LNCaP clone FGC (cell line): ENCODE results near the gene CRADD.

Source experiments
- DNase-seq: peaks from one replicate; pipeline ENCODE4 v3.0.0-alpha.2; 2011; ENCODE audit warnings: low read depth
- H3K4me3 ChIP-seq: 2 replicates; pipeline ENCODE4 v1.5.1; 2011; ENCODE audit warnings: mild to moderate bottlenecking, low read depth, low read length, control low read depth
- TF ChIP-seq, protein P1 (sequence below): IDR thresholded peaks from 2 replicates; pipeline ENCODE4 v1.5.1; 2012; ENCODE audit warnings: mild to moderate bottlenecking; ENCODE audit not compliant: control insufficient read depth, insufficient read depth; ENCODE audit errors: extremely low read depth

CRADD gene

DNA sequence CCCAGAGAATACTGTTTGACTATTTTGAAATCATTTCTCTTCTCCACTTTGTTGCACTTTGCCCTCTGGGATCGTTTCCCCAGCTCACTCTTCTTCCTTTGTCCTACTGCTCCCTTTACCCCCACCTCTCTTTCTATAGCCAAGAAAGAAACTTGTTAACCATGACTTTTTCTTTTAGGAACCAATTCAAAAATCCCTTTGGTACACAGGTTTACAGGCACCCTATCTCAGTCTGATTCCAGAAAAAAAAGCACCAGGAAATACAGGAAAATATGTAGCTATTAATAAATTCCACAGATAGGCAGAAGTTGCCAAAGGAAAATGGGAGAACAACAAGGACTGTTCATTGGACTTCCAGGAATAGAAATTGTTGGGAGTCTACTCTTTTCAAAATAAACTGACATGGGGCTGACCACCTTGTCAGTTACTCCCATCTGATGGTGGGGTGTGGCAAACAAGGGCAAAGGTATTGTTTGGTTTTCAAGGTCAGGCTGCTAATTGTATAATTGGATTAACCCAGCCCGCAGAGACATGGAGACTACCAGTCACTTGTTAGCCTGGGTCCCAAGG is 82.4 kb downstream of the CRADD start:
- TF ChIP-seq, protein P1, sequence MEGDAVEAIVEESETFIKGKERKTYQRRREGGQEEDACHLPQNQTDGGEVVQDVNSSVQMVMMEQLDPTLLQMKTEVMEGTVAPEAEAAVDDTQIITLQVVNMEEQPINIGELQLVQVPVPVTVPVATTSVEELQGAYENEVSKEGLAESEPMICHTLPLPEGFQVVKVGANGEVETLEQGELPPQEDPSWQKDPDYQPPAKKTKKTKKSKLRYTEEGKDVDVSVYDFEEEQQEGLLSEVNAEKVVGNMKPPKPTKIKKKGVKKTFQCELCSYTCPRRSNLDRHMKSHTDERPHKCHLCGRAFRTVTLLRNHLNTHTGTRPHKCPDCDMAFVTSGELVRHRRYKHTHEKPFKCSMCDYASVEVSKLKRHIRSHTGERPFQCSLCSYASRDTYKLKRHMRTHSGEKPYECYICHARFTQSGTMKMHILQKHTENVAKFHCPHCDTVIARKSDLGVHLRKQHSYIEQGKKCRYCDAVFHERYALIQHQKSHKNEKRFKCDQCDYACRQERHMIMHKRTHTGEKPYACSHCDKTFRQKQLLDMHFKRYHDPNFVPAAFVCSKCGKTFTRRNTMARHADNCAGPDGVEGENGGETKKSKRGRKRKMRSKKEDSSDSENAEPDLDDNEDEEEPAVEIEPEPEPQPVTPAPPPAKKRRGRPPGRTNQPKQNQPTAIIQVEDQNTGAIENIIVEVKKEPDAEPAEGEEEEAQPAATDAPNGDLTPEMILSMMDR = no peak
- H3K4me3 ChIP-seq = no peak overlapping the region
- no peak for DNase-seq

DNA sequence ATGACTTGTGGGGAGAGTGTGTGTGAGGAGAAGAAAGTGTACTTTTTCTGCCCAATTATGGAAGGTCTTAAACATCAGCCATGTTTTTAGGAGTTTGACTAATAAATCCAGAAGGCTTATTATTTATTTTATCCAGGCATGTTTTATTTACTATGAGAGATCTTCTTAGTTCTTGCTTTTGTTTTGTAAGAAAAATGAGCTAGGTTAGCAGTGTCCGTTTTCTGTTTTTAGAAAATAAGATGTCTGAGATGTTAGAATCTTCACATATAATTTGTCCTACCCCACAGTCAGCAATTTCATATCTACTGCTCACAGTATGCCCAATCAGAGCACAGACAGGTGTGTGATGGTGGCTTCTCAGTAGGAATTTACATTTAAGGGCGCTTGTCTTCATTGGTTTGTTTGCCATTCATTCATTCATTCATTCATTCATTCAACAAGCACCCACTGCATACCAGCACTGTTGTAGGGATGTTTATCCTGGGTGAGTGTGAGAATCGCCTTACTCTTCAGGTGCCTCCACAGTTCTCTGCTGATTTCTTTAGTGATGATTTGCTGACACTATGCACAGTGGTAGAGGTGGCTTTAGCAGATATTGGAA is 83.2 kb downstream of the CRADD start:
- TF ChIP-seq, protein P1 = no peak
- no peak overlapping the region for H3K4me3 ChIP-seq
- no peak for DNase-seq

DNA sequence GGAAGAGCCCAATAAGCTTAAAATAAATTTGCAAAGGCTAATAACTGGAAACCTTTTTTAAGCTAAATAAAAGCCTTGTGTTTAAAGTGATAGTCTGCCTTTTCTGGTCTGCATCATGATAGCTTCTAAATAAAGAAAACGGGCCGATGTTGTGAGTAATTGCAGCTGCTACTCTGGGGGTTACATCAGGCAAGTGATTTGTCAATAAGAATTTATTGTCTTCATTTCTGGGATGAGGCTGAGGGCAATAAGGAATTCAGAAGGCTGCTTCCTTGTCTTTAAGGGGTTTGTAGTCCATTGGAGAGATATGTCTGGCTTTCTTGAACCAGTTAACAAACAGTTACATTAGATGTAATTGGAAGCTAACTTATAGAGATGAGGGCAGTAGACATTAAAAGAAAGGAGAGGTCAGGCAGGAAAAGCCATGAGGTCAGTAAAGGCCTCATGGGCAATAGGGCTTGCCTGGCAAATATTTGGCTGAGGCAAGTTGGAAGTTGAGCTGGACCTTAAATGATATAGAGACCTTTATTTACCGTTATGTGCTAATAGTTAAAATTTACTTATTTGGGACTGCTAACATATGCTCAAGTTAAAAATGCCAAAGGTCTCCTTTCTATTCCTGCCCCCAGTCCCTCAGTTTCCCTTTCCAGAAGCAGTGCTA is 85.0 kb downstream of the CRADD start:
- TF ChIP-seq, protein P1 = no peak
- no peak for DNase-seq
- no peak overlapping the region for H3K4me3 ChIP-seq

DNA sequence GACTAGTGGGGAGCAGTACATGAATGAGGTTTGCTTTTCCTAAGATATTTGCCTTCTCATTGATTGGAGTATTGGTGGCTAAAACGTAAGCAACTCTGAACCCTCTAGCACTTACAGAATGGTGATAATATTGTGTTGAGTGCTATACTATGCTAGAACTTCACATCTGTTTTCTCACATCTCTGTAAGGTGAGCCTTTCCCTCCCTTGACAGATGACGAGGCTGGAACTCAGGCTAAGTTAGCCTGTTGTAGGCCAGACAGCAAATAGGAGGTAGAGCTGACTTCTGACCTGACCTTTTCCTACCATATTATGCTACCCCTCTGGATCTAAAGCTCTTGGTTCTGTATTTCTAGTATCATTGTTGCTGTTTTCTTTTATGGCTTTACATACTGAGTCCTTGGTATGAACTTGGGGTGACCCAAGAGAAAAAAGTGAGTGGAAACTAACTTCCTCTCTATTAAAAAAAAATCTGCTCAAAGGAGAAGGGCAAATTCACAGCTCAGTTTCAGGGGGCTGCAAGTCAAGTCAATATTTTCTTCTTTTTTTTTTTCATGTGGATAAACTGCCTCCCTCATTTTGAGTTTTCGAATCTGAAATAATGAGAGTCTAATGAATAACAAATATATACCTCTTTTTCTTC is 85.9 kb downstream of the CRADD start:
- no peak overlapping the region for H3K4me3 ChIP-seq
- DNase-seq = no peak
- TF ChIP-seq, protein P1 = no peak

DNA sequence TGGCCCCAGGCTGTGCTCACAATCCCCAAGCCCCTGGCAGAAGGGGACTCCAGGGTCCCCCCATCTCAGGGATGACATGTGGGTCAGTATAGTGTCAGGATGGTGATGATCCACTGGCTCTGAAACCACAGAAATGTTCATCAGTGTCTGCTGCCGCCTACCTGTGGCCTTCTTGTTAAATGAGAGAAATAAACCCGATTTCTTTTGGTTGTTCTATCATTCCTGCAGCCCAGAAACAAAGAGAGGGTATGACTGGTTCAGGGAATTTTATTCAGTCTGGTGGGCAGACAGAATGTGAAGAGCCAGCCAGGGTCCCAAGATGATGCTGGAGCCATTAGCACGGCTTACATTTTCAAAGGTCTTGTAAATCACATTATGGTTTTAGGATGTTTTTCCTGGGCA is 86.6 kb downstream of the CRADD start:
- DNase-seq = no peak
- no peak overlapping the region for H3K4me3 ChIP-seq
- TF ChIP-seq, protein P1 = 0 out of 2 replicates have a peak, but pooled peaks have one; percentile 14

DNA sequence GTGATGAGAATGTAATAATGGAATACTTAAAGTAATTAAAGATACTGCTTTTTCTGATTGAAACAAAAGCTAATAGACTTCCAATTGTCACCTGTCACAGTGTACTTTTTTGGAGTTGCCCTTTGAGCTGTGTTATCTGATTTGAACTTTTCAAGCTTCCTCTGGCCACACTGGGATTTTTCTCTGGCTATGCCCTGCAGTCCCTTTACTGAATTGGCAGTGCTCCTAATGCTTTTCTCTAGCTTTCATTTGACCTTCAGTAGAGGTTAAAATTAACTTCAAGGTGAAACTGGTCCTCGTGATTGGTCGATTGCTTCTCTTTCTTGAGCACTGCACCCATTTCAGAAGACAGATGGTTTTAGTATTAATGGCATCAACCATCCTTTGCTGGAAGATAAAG is 89.2 kb downstream of the CRADD start:
- TF ChIP-seq, protein P1 = no peak
- no peak overlapping the region for H3K4me3 ChIP-seq
- no peak for DNase-seq
